Peyer's patch (tissue), 4 donors: ENCODE data around the gene MLX.

Experiments used
- POLR2A ChIP-seq, 2 donors: fragments of 450-650 bp; IDR thresholded peaks; one replicate each; pipeline ENCODE4 v1.5.1; 2017; ENCODE audit warnings: antibody characterized with exemption in 2 of 2, mild to moderate bottlenecking in 2 of 2, moderate library complexity in 2 of 2
- TF ChIP-seq, protein P1 (sequence below), 6 experiments: fragments of 450-650 bp in 4 of 6; fragments of 200-600 bp in 2 of 6; sonication (generic) in 1 of 6; IDR thresholded peaks; one replicate each; pipeline ENCODE4 v1.5.1; 2017 to 2019; ENCODE audit warnings: antibody characterized with exemption in 6 of 6, mild to moderate bottlenecking in 3 of 6, moderate library complexity in 1 of 6

DNA sequence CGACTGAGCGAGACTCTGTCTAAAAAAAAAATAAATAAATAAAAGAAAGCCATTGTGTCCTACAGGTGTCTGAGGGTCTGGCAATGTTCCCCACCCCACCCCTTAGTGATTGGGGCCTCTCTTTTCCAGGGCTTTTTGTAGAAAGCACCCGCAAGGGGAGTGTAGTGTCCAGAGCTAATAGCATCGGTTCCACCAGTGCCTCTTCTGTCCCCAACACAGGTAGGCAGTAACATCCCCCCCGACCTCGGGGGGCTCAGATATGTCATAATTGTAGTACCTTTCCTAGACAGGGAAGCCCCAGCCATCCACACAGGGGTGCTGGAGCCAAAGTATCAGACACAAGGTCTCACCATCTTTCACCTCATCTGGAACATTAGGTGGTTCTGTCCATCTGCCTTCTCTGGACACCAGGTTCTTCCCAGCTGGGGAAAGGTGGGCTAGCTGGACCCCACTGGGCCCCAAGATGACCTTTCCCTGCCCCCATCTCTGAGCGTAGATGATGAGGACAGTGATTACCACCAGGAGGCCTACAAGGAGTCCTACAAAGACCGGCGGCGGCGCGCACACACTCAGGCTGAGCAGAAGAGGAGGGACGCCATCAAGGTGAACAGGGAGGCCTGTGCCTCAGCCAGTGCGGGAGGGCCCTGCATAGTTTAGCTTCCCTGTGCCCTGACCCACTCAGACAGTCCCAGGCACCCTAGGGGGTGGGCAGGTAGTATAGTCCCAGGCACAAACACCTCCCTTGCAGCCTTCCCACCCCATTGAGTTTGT is 1.6 kb downstream of the MLX start:
- no peak for TF ChIP-seq POLR2A (IDR thresholded peaks at IDR 0.05)
- TF ChIP-seq, protein P1, sequence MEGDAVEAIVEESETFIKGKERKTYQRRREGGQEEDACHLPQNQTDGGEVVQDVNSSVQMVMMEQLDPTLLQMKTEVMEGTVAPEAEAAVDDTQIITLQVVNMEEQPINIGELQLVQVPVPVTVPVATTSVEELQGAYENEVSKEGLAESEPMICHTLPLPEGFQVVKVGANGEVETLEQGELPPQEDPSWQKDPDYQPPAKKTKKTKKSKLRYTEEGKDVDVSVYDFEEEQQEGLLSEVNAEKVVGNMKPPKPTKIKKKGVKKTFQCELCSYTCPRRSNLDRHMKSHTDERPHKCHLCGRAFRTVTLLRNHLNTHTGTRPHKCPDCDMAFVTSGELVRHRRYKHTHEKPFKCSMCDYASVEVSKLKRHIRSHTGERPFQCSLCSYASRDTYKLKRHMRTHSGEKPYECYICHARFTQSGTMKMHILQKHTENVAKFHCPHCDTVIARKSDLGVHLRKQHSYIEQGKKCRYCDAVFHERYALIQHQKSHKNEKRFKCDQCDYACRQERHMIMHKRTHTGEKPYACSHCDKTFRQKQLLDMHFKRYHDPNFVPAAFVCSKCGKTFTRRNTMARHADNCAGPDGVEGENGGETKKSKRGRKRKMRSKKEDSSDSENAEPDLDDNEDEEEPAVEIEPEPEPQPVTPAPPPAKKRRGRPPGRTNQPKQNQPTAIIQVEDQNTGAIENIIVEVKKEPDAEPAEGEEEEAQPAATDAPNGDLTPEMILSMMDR (IDR thresholded peaks at IDR 0.05), result no peak
